ENCODE data around the gene FAM170B.

DNA sequence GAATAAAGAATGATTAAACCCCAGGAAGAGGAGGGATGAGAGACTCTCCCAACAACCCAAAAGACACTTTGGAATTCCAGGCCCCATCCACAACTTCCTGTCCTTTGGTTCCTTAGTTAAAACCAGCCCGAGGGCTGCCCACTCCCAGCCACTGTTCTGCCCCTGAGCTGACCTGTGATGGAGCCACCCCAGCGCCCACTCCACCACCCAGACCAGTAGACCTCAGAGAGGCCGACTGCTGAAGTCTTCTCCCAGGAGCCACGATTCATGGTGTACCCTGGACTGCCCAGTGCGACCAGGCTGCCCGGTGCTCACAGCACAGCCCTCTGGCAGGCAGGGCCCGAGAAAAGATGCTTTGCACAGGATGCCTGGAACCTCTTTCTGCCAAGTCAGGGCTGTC, 25.2 kb downstream of the FAM170B start:
- TF ChIP-seq, protein P1, sequence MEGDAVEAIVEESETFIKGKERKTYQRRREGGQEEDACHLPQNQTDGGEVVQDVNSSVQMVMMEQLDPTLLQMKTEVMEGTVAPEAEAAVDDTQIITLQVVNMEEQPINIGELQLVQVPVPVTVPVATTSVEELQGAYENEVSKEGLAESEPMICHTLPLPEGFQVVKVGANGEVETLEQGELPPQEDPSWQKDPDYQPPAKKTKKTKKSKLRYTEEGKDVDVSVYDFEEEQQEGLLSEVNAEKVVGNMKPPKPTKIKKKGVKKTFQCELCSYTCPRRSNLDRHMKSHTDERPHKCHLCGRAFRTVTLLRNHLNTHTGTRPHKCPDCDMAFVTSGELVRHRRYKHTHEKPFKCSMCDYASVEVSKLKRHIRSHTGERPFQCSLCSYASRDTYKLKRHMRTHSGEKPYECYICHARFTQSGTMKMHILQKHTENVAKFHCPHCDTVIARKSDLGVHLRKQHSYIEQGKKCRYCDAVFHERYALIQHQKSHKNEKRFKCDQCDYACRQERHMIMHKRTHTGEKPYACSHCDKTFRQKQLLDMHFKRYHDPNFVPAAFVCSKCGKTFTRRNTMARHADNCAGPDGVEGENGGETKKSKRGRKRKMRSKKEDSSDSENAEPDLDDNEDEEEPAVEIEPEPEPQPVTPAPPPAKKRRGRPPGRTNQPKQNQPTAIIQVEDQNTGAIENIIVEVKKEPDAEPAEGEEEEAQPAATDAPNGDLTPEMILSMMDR (IDR thresholded peaks at IDR 0.05 in 4 of 5, conservative IDR thresholded peaks at IDR 0.05 in 1 of 5) = no peak
- TF ChIP-seq POLR2A (IDR thresholded peaks at IDR 0.05) = no peak

All from gastrocnemius medialis (tissue), 4 donors.